Prostate gland (tissue), 2 donors: ENCODE data around the gene TNRC6A. TPM values are rescaled to one million over a fixed set of nuclear protein-coding genes. Genes with fewer than 3 reads are reported as not detected.

Experiments used
- DNase-seq: peaks from one replicate; pipeline ENCODE4 v3.0.0-alpha.2; 2019; ENCODE audit warnings: low spot score
- H3K27ac ChIP-seq, 2 donors: fragments of 200-600 bp; sonication (generic); 2 replicates each; pipeline ENCODE4 v1.5.1; 2017 to 2019
- H3K27me3 ChIP-seq: fragments of 200-600 bp; sonication (generic); replicated peaks from 2 replicates; pipeline ENCODE4 v1.5.1; 2019; ENCODE audit not compliant: insufficient read depth
- H3K36me3 ChIP-seq, 2 donors: fragments of 200-600 bp; sonication (generic); 1 replicate in 1 of 2; 2 replicates in 1 of 2; pipeline versions ENCODE4 v1.5.1 to v1.8.1; 2017 to 2019
- H3K4me1 ChIP-seq: fragments of 200-600 bp; sonication (generic); replicated peaks from 2 replicates; pipeline ENCODE4 v1.5.1; 2019
- H3K4me3 ChIP-seq, 2 donors: fragments of 200-600 bp; sonication (generic); 2 replicates each; pipeline ENCODE4 v1.5.1; 2017 to 2019
- H3K9me3 ChIP-seq: fragments of 200-600 bp; sonication (generic); 2 replicates; pipeline ENCODE4 v1.5.1; 2017
- CTCF ChIP-seq, 4 experiments: fragments of 200-600 bp in 2 of 4; fragments of 450-650 bp in 2 of 4; sonication (generic) in 2 of 4; IDR thresholded peaks; 1 replicate in 3 of 4; 2 replicates in 1 of 4; pipeline ENCODE4 v1.5.1; 2016 to 2019; ENCODE audit warnings: antibody characterized with exemption in 4 of 4, mild to moderate bottlenecking in 2 of 4, moderate library complexity in 2 of 4
- POLR2A ChIP-seq: fragments of 450-650 bp; IDR thresholded peaks from one replicate; pipeline ENCODE4 v1.6.1; 2016; ENCODE audit warnings: antibody characterized with exemption, mild to moderate bottlenecking
- POLR2AphosphoS5 ChIP-seq: sonication (generic); formaldehyde crosslinking; IDR thresholded peaks from one replicate; pipeline ENCODE4 v1.6.1; 2017; ENCODE audit warnings: antibody characterized with exemption
- WGBS: methylation state at CpG from one replicate; pipeline ENCODE4 v1.1.5; 2018; 5-methylcytosine and 5-hydroxymethylcytosine counted together
- intact Hi-C: fragments of 100-400 bp; cut with DNase I; formaldehyde crosslinking; loops from one replicate; pipeline ENCODE4 v1.14.2; 2022
- total RNA-seq, 2 donors: library from RNA; depleted of rRNA; stranded (reverse); fragments of >200 nt; gene quantifications; one replicate each; pipeline ENCODE4 v1.1.0, GENCODE V29; 2016

TNRC6A gene
- total RNA-seq, 2 donors from 2014 or later, result 37.5 to 65.5 TPM

- H3K9me3 ChIP-seq, result no peaks in the 10 kb centered on the region
- WGBS, result 91% methylated on average over 9 of the region's 9 CpGs
- H3K4me1 ChIP-seq, result no peaks in the 10 kb centered on the region
- H3K36me3 ChIP-seq, result peaks cover 4 to 12% of the 10 kb centered on the region in 2 donors
- TF ChIP-seq CTCF (IDR thresholded peaks at IDR 0.05), result no peak
- no peak overlapping the region for H3K27ac ChIP-seq
- no peaks in the 10 kb centered on the region for H3K27me3 ChIP-seq
- intact Hi-C loops, result no loop called here
- no peak for DNase-seq
- no peak overlapping the region for H3K4me3 ChIP-seq
Measured at GRCh38 chr16:24826817-24827566, 97.5 kb downstream of the TNRC6A start.

- no peak for TF ChIP-seq POLR2AphosphoS5
- no peak for TF ChIP-seq CTCF (IDR thresholded peaks at IDR 0.05)
- no peak for TF ChIP-seq POLR2A
- no peak overlapping the region for H3K4me3 ChIP-seq
- WGBS, result 65% methylated on average over 5 of the region's 5 CpGs
- H3K27me3 ChIP-seq, result no peaks in the 10 kb centered on the region
- H3K4me1 ChIP-seq, result no peaks in the 10 kb centered on the region
- H3K9me3 ChIP-seq, result no peaks in the 10 kb centered on the region
- H3K36me3 ChIP-seq, result no peaks in the 10 kb centered on the region
- intact Hi-C loops, result no loop called here
- no peak for DNase-seq
- no peak overlapping the region for H3K27ac ChIP-seq
Measured at GRCh38 chr16:24829153-24829552, 99.7 kb downstream of the TNRC6A start.

GRCh38 chr16:24833352-24833751 is 103.9 kb downstream of the TNRC6A start:
- Histone ChIP-seq H3K27me3 (no peaks in the 10 kb centered on the region), H3K27ac (no peak overlapping the region), H3K4me3 (no peak overlapping the region), H3K4me1 (no peaks in the 10 kb centered on the region), H3K9me3 (no peaks in the 10 kb centered on the region), H3K36me3 (no peaks in the 10 kb centered on the region)
- 87% methylated on average over 6 of the region's 6 CpGs for WGBS
- DNase-seq, result no peak
- TF ChIP-seq CTCF (IDR thresholded peaks at IDR 0.05), result no peak
- no peak for TF ChIP-seq POLR2AphosphoS5
- TF ChIP-seq POLR2A, result no peak
- intact Hi-C loops, result no loop called here

GRCh38 chr16:24834459-24835335 is 105.2 kb downstream of the TNRC6A start:
- intact Hi-C loops, result no loop called here
- Histone ChIP-seq H3K27ac (no peak overlapping the region), H3K4me3 (no peak overlapping the region), H3K27me3 (no peaks in the 10 kb centered on the region), H3K4me1 (no peaks in the 10 kb centered on the region), H3K36me3 (no peaks in the 10 kb centered on the region), H3K9me3 (no peaks in the 10 kb centered on the region)
- peak; percentile 15 for DNase-seq
- TF ChIP-seq CTCF (IDR thresholded peaks at IDR 0.05), result peak in 3 of 4 experiments; percentile 26 to 41 (median 32)
- no peak for TF ChIP-seq POLR2A
- WGBS, result 58% methylated on average over 7 of the region's 7 CpGs
